Right cardiac atrium (tissue), 5 donors: ENCODE results near the gene MYOM3. TPM values are rescaled to one million over a fixed set of nuclear protein-coding genes. Genes with fewer than 3 reads are reported as not detected.

Experiments used
- ATAC-seq, 2 donors: fragments of 200-7000 bp; cut with Tn5 transposase; one replicate each; pipeline versions ENCODE4 v1.8.0 to v1.9.1; 2020; ENCODE audit warnings: moderate library complexity in 2 of 2, mild to moderate bottlenecking in 1 of 2
- DNase-seq, 3 donors: peaks; one replicate each; pipeline ENCODE4 v3.0.0-alpha.2; 2020
- H3K27ac ChIP-seq: one replicate; pipeline ENCODE4 v1.5.1; 2013; ENCODE audit warnings: mild to moderate bottlenecking, low read length, control low read depth, moderate library complexity
- H3K27me3 ChIP-seq: one replicate; pipeline ENCODE4 v1.6.1; 2013; ENCODE audit not compliant: control insufficient read depth, insufficient read depth
- H3K4me1 ChIP-seq: one replicate; pipeline ENCODE4 v1.6.1; 2013; ENCODE audit warnings: low read length; ENCODE audit not compliant: control insufficient read depth, insufficient read depth
- H3K4me3 ChIP-seq: one replicate; pipeline ENCODE4 v1.5.1; 2013; ENCODE audit warnings: low read length, control low read depth
- H3K9me3 ChIP-seq: one replicate; pipeline ENCODE4 v1.6.1; 2013; ENCODE audit warnings: low read length; ENCODE audit not compliant: control insufficient read depth
- WGBS: extraction: QIAGEN DNeasy Blood & Tissue Kit; methylation state at CpG from one replicate; pipeline ENCODE4 v1.1.7; 2013; 5-methylcytosine and 5-hydroxymethylcytosine counted together
- intact Hi-C, 4 donors: fragments of 100-400 bp; cut with DNase I; formaldehyde crosslinking; loops; one replicate each; pipeline versions ENCODE4 v1.11.0 to v1.14.0; 2022 to 2023
- polyA plus RNA-seq: library from polyadenylated mRNA; stranded (reverse); fragments of 200-250 nt; gene quantifications from one replicate; pipeline ENCODE4 v1.2.3, GENCODE V29; 2013
- total RNA-seq, 4 donors: library from RNA; stranded (reverse); fragmentation: NEBNext Ultra II Directional; extraction: Animal tissue kit (Norgen Biotek cat#: 25700); gene quantifications; one replicate each; pipeline ENCODE4 v1.2.1, GENCODE V29; 2021
- donor health status: healthy with polysubstance abuse.
- donor health status: DM: no; HTN: yes; CAD: no.
- donor health status: DM: no; HTN: no; CAD: no.
- donor health status: DM: no; HTN: yes; CAD: no; lungs with severe emphysema.
- donor health status: DM: yes; HTN: yes; CAD: no.

The MYOM3 gene
- total and polyA plus RNA-seq, 5 donors: 202 to 292 (median 258) TPM

DNA sequence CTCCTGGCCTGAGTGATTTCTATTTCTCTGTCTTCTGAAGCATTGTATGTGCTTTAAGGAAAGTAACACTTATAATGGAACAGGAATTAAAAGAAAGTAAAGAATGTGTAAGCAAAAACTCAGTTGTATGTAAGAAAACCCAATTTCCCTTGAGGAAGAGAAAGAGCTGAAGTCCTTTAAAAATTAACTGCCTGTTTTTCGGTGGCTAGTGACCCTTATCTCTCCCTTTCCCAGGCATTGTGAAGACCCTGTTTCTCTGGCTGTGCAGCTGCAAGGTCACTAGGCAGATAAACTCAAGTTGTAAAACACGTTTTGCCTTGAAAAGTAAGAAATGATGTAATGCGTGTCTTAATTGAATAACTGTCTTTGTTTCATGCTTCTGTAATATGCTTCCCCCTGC, 8.5 kb downstream of the MYOM3 start:
- Histone ChIP-seq H3K4me3 (no peak overlapping the region), H3K4me1 (no peaks in the 10 kb centered on the region), H3K27ac (peak overlapping the region; percentile 30), H3K27me3 (no peaks in the 10 kb centered on the region), H3K9me3 (no peaks in the 10 kb centered on the region)
- ATAC-seq (no peak), DNase-seq (no peak)
- intact Hi-C loops: no loop called here
- 40% methylated on average over 3 of the region's 3 CpGs for WGBS

DNA sequence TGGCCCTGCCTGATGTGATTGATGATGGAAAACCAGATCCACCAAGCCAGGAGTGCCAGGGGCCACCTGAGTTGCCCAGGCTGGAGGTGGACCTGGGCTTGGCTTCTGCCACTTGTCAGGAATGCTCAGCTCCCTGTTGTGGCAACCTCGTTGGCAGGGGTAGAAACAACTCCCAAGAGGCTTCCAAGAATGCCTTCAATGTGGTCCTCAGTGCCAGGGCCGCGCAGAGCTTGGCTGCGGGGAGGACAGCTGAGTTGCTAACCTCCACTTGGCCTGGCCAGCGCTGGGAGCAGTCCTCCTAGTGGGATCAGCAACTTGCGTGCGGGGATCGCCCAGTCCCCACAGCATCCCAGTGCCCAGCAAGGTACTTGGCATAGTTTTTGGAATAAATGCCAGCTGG, 9.0 kb downstream of the MYOM3 start:
- intact Hi-C loops: no loop called here
- ATAC-seq (peak; percentile 63 to 72), DNase-seq (peak; percentile 63 to 88 (median 83))
- WGBS: 49% methylated on average over 8 of the region's 8 CpGs
- Histone ChIP-seq H3K9me3 (no peaks in the 10 kb centered on the region), H3K27ac (peak overlapping the region; percentile 61), H3K4me1 (no peaks in the 10 kb centered on the region), H3K27me3 (no peaks in the 10 kb centered on the region), H3K4me3 (no peak overlapping the region)

DNA sequence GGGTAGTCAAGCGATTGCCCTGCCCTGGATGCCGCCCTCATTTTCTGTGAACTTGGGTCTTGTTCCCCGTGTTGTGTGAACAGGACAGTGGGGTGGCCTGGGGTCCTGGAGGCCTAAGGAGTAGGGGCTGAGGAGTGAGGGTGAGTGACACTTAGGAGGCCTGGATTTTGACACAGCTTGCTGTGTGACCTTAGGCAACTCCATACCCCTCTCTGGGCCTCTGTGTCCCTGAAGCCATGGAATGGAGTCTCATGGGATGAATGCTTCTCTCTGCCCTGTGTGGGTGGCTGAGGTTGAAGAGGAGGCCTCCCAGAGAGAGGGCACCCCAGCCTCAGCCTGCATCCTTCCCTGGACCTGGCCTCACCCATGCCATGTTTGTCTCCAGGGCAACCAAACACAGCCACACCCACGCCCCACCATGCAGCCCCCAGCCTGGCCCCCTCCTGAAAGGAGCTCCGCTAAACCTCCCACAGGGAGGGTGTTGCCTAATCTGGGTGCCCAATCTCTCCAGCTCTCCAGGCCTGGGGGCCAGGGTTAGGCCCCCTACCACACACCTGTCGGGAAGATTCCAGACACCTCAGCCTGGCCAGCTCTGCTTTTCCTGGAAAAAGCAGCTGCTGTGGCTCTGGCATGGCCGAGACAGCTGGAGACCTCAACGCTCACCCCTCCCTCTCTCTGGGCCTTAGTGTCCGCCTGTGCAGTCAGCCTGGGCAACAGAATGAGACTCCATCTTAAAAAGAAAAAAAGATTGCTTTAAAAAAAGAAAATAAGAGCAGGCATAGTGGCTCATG, 9.9 kb downstream of the MYOM3 start:
- peaks cover 3% of the 10 kb centered on the region for H3K4me1 ChIP-seq
- H3K27ac ChIP-seq: peak overlapping the region; percentile 66
- H3K9me3 ChIP-seq: no peaks in the 10 kb centered on the region
- H3K4me3 ChIP-seq: no peak overlapping the region
- WGBS: 58% methylated on average over 9 of the region's 9 CpGs
- intact Hi-C loops: no loop called here
- DNase-seq: no peak
- no peaks in the 10 kb centered on the region for H3K27me3 ChIP-seq
- ATAC-seq: peak; percentile 3 to 11

DNA sequence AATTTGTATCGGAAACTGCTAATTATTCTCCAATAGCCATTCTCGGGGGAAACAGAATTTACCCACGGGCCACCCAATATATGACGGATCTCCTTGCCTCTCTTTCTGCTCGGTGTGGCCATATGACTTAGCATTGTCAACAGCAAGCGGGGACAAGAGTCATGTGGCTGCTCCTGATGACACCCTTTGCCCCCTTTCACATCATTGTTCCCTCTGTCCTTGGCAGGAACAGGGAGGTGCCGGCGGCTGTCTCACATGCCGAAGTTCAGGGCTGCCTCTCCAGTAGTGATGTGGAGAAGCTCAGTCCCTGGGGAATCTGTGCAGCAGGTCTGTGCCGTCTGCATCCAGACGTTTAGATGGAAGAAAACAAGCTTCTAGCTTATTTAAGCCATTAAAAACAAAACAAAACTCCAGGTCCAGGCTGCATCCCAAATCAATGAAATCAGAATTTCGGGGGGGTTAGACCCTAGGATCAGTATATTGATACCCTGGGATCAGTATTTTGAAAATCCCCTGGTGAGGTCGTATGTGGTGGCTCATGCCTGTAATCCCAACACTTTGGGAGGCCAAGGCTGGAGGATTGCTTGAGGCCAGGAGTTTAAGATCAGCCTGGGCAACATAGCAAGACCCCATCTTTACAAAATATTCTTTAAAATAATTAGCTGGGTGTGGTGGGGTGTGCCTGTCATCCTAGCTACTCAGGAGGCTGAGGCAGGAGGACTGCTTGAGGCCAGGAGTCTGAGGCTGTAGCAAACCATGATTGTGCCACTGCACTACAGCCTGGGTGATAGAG, 10.8 kb downstream of the MYOM3 start:
- WGBS: 60% methylated on average over 13 of the region's 13 CpGs
- H3K27me3 ChIP-seq: no peaks in the 10 kb centered on the region
- H3K9me3 ChIP-seq: no peaks in the 10 kb centered on the region
- ATAC-seq (no peak), DNase-seq (peak in 1 of 3 donors; percentile 64)
- H3K4me3 ChIP-seq: no peak overlapping the region
- H3K27ac ChIP-seq: peak overlapping the region; percentile 66
- H3K4me1 ChIP-seq: peaks cover 5% of the 10 kb centered on the region
- intact Hi-C loops: no loop called here

DNA sequence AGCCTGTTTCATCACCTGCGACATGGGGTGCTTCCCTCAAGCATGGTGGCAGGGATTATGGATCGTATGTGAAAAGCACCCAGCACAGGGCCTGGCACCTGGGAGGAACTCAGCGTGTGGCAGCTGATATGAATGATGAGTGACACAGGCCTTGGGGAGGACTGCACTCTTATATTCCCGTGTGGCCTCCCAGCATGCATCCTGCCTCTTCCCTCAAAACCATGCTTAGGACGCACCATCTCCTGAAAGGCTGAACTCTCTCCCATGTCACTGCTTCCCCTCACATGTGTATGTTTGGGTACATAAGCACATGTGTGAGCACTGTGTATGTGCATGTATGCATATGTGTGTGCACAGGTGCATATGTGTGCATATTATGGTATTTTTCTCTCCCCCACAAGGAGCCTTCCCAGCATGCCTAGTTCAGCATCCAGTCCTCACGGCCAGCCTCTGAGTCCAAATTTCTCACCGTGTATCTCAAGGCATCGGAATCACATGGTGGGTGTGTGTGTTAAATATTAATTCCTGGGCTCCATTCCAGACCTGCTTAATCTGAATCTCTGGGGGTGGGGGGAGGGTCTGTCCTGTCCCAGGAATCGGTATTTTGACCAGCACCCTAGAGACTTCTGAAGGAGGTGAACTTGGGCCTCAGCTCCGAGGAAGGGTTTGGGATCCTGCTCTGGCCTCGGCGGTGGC, 12.8 kb downstream of the MYOM3 start:
- Histone ChIP-seq H3K9me3 (no peaks in the 10 kb centered on the region), H3K27ac (peak overlapping the region; percentile 61), H3K4me3 (no peak overlapping the region), H3K4me1 (peaks cover 8% of the 10 kb centered on the region), H3K27me3 (no peaks in the 10 kb centered on the region)
- DNase-seq (no peak), ATAC-seq (no peak)
- intact Hi-C loops: no loop called here
- WGBS: 49% methylated on average over 12 of the region's 12 CpGs

DNA sequence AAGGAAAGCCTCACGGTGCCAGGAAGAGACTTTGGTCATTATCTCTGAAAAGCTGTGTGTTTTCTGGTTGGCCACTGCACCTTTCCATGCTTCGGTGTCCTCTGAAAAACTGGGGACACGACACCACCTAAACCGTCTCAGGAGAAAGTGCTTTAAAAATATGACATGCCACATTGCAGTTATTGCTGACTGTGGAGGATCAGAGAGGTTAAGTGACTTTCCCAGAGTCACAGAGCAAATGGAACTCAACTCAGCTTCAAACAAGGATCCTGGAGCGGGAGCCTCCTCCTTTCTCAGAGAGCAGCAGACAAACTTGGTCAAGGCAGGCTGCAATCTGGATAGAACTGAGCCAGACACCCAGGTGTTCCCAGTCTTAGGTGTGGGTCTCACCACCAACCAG, 13.8 kb downstream of the MYOM3 start:
- intact Hi-C loops: no loop called here
- H3K4me1 ChIP-seq: peaks cover 8% of the 10 kb centered on the region
- ATAC-seq (no peak), DNase-seq (no peak)
- no peak overlapping the region for H3K4me3 ChIP-seq
- H3K9me3 ChIP-seq: no peaks in the 10 kb centered on the region
- peak overlapping the region; percentile 61 for H3K27ac ChIP-seq
- H3K27me3 ChIP-seq: no peaks in the 10 kb centered on the region
- 83% methylated on average over 5 of the region's 5 CpGs for WGBS

DNA sequence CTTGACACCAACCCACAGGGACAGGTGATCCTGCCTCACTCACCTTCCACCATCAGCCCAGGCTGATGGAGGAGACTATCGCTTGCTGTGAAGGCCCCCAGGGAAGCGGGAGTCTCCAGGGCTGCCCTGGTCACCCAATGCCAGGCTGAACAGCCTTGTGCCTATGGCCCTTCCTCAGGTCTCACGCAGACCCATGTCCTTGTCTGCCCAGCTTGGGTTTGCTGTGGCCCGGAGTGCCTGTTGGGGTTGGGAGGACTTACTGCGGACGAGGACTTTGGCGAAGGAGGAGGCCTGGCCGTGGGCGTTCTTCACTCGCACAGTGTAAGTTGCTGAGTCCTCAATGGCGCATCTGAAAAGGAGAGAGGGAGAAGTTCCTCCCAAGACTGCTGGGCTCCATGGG, 14.3 kb downstream of the MYOM3 start:
- no peak overlapping the region for H3K4me3 ChIP-seq
- no peak overlapping the region for H3K27ac ChIP-seq
- peak in 1 of 3 donors; percentile 32 for DNase-seq
- no peaks in the 10 kb centered on the region for H3K9me3 ChIP-seq
- ATAC-seq: no peak
- H3K27me3 ChIP-seq: no peaks in the 10 kb centered on the region
- intact Hi-C loops: no loop called here
- peaks cover 8% of the 10 kb centered on the region for H3K4me1 ChIP-seq
- 83% methylated on average over 11 of the region's 11 CpGs for WGBS

DNA sequence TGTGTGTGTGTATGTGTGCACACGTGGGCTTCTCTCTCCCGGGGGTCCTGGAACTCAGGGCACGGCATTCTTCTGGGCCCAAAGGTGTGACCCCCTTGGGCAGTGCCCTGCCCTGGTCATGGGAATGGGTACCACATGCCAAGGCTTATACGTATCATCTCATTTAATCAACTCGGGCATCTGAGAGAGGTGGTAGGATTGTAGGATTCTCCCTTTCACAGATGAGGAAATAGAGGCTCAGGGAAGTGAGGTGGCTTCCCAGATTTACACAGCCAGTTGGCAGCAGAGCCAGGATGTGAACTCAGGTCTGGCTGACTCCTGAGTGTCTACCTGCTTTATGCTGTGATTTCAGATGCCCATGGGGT, 15.2 kb downstream of the MYOM3 start:
- no peak for DNase-seq
- intact Hi-C loops: no loop called here
- no peak overlapping the region for H3K4me3 ChIP-seq
- peak overlapping the region; percentile 77 for H3K27ac ChIP-seq
- no peaks in the 10 kb centered on the region for H3K9me3 ChIP-seq
- no peaks in the 10 kb centered on the region for H3K27me3 ChIP-seq
- no peak for ATAC-seq
- H3K4me1 ChIP-seq: peaks cover 8% of the 10 kb centered on the region
- 75% methylated on average over 5 of the region's 5 CpGs for WGBS

DNA sequence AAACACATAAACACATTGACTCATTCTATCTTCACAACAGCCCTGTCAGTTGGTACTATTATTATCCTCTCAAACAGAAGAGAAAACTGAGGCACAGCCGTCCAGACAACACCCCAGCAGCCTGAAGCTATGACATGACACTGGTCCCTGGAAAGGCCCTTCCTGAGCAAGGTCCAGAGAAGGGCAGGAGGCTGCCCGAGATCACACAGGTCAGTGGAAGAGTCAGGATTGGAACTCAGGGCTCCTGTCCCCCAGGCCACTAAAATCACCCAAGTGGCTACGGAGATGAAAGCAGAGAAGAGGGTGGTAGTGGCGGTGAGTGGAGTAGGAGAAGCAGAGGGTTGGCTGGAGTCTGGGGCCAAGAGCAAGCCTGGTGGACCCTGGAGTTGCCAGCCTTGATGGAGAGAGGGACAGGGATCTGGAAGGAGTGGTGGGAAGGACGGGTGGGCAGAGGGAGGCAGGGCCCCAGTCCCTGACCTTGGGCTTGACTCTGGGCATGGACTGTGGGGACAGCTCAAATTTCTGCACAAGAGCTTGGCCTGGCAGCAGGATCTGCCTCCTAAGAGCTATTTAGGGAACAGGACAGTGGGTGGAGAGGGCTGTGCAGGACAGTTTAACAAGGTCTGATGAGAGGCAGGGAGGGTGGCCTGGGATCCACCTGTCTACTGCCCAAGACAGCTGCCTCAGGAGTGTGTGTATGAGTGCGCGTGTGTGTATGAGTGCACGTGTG, 15.8 kb downstream of the MYOM3 start:
- DNase-seq: peak in 2 of 3 donors; percentile 31 to 69
- Histone ChIP-seq H3K27me3 (no peaks in the 10 kb centered on the region), H3K4me1 (peaks cover 8% of the 10 kb centered on the region), H3K27ac (peak overlapping the region; percentile 85), H3K9me3 (no peaks in the 10 kb centered on the region), H3K4me3 (no peak overlapping the region)
- WGBS: 72% methylated on average over 8 of the region's 8 CpGs
- intact Hi-C loops: no loop called here
- ATAC-seq: peak; percentile 60 to 74

DNA sequence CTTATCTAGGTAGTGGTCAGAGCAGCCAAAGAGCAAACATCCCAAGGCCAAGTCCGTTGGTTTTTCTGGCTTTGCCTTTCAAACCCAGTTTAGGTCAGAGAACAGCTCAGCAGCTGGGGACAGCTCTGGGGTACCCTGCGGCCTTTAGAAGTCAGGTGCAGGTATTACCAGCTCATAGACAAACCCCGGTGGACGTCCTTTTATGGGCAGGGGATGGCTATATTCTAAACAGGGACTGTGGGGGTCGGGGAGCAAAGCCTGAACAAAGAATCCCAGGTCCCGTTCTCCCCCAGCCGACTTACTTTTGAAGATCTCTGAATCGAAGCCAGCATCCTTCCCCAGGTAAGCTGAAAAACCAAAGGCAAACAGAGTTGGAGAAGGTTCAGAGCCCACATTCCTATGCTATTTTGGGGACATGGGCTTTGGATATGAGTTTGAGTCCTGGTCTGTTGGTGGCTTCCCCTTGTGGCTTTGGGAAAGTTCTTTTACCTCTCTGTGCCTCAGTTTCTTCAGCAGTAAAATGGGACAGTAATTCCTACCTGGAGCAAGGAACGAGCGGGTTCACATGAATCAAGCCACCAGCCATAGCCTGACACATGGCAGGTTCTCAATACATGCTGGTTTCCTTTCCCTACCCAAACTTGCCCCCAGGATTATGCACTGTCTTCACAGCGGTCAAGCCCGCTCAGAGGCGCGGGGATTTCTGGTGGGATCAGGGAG, 16.6 kb downstream of the MYOM3 start:
- WGBS: 75% methylated on average over 14 of the region's 14 CpGs
- DNase-seq (no peak), ATAC-seq (no peak)
- peaks cover 8% of the 10 kb centered on the region for H3K4me1 ChIP-seq
- no peak overlapping the region for H3K4me3 ChIP-seq
- no peaks in the 10 kb centered on the region for H3K9me3 ChIP-seq
- H3K27me3 ChIP-seq: no peaks in the 10 kb centered on the region
- H3K27ac ChIP-seq: peak overlapping the region; percentile 85
- intact Hi-C loops: no loop called here
